Endothelial cell of umbilical vein (primary cell): ENCODE results near the gene ELOVL5. TPM values are rescaled to one million over a fixed set of nuclear protein-coding genes. Genes with fewer than 3 reads are reported as not detected.

Experiments
- BruUV-seq: library from RNA; stranded (reverse); fragments of 400-500 nt; replicated peaks from 2 replicates; lab custom pipeline; 2021; lab: Mats Ljungman, UMichigan
- CTCF ChIA-PET: fragments of 300-600, 350-600 bp; sonication (Branson Sonifier 250); formaldehyde crosslinking; loops from one replicate; lab custom pipeline; 2021; ENCODE audit warnings: antibody characterized with exemption, inconsistent platforms; lab: Charles Lee
- POLR2A ChIA-PET: fragments of 300-600, 350-600 bp; sonication (Branson Sonifier 250); formaldehyde crosslinking; loops from one replicate; lab custom pipeline; 2021; ENCODE audit warnings: antibody characterized with exemption, inconsistent platforms; lab: Charles Lee
- DNase-seq: peaks from one replicate; pipeline ENCODE4 v3.0.0-alpha.2; 2011; ENCODE audit warnings: low read depth, low spot score
- FAIRE-seq: peaks from 2 replicates; lab custom pipeline; 2011; peaks lifted over from hg19 to GRCh38; lab: Jason Lieb, UNC
- H2AFZ ChIP-seq: 2 replicates; pipeline ENCODE4 v1.6.0; 2012; ENCODE audit warnings: low read depth, low read length, control low read depth, inconsistent platforms
- H3K27ac ChIP-seq: 2 replicates; pipeline ENCODE4 v1.5.1; 2011; ENCODE audit warnings: low read depth, mild to moderate bottlenecking, control low read depth, low read length, moderate library complexity; ENCODE audit not compliant: insufficient read depth
- H3K27me3 ChIP-seq, 2 experiments: 2 replicates each; pipeline versions ENCODE4 v1.6.0 to v1.6.1; 2011; ENCODE audit warnings: low read length in 2 of 2, mixed read lengths in 1 of 2; ENCODE audit not compliant: control insufficient read depth in 2 of 2, insufficient read depth in 2 of 2
- H3K36me3 ChIP-seq, 2 experiments: 2 replicates in 1 of 2; 3 replicates in 1 of 2; pipeline ENCODE4 v1.5.1; 2011; ENCODE audit warnings: low read length in 2 of 2, mild to moderate bottlenecking in 1 of 2, moderate library complexity in 1 of 2; ENCODE audit not compliant: control insufficient read depth in 2 of 2, insufficient read depth in 2 of 2; ENCODE audit errors: extremely low read depth in 1 of 2
- H3K4me1 ChIP-seq: 3 replicates; pipeline ENCODE4 v1.5.1; 2011; ENCODE audit warnings: mild to moderate bottlenecking, low read length; ENCODE audit not compliant: control insufficient read depth, insufficient read depth; ENCODE audit errors: extremely low read depth
- H3K4me2 ChIP-seq: 2 replicates; pipeline ENCODE4 v1.6.1; 2011; ENCODE audit warnings: low read length, control low read depth, mixed read lengths; ENCODE audit not compliant: insufficient read depth
- H3K4me3 ChIP-seq, 3 experiments: fragments of 200-600 bp in 1 of 3; sonication (generic), shearing (Covaris generic) in 1 of 3; replicated peaks in 1 of 3; 2 replicates each; pipeline ENCODE4 v1.5.1; 2011 to 2016; ENCODE audit warnings: control low read depth in 3 of 3, low read length in 3 of 3, mild to moderate bottlenecking in 2 of 3, inconsistent platforms in 1 of 3, low read depth in 1 of 3, moderate library complexity in 1 of 3; ENCODE audit not compliant: insufficient read depth in 1 of 3
- H3K79me2 ChIP-seq: 2 replicates; pipeline ENCODE4 v1.6.0; 2012; ENCODE audit warnings: low read length, inconsistent platforms; ENCODE audit not compliant: control insufficient read depth, insufficient read depth
- H3K9ac ChIP-seq: replicated peaks from 2 replicates; pipeline ENCODE3; 2011; ENCODE audit warnings: low read length, control low read depth; ENCODE audit not compliant: insufficient read depth; ENCODE audit errors: extremely low read depth
- H3K9me1 ChIP-seq: replicated peaks from 3 replicates; pipeline ENCODE4 v1.6.0; 2011; ENCODE audit warnings: mild to moderate bottlenecking, low read length; ENCODE audit not compliant: control insufficient read depth, insufficient read depth; ENCODE audit errors: extremely low read depth
- H3K9me3 ChIP-seq: replicated peaks from 2 replicates; pipeline ENCODE4 v1.5.1; 2012; ENCODE audit warnings: low read length, inconsistent platforms; ENCODE audit not compliant: control insufficient read depth, insufficient read depth
- H4K20me1 ChIP-seq: replicated peaks from 2 replicates; pipeline ENCODE3; 2011; ENCODE audit warnings: mild to moderate bottlenecking, low read length; ENCODE audit not compliant: control insufficient read depth, insufficient read depth; ENCODE audit errors: extremely low read depth
- CTCF ChIP-seq, 2 donors: IDR thresholded peaks; 1 replicate in 1 of 2; 2 replicates in 1 of 2; pipeline ENCODE4 v1.5.1; 2011; ENCODE audit warnings: low read length in 2 of 2, mild to moderate bottlenecking in 2 of 2, moderate library complexity in 2 of 2, control low read depth in 1 of 2, inconsistent platforms in 1 of 2, low read depth in 1 of 2; ENCODE audit not compliant: insufficient read depth in 1 of 2; ENCODE audit errors: extremely low read depth in 1 of 2
- EZH2 ChIP-seq: IDR thresholded peaks from 2 replicates; pipeline ENCODE4 v1.6.1; 2012; ENCODE audit warnings: borderline replicate concordance, low read depth, mild to moderate bottlenecking, moderate library complexity, low read length, inconsistent platforms; ENCODE audit not compliant: severe bottlenecking
- FOS ChIP-seq: IDR thresholded peaks from 2 replicates; pipeline ENCODE4 v1.6.1; 2011; ENCODE audit warnings: mild to moderate bottlenecking, low read length, moderate library complexity, borderline replicate concordance; ENCODE audit not compliant: insufficient read depth
- GATA2 ChIP-seq: IDR thresholded peaks from 2 replicates; pipeline ENCODE4 v1.7.0; 2011; ENCODE audit warnings: low read depth, mild to moderate bottlenecking, moderate library complexity, mixed read lengths, low read length; ENCODE audit not compliant: insufficient read length, insufficient read depth
- JUN ChIP-seq: IDR thresholded peaks from 2 replicates; pipeline ENCODE4 v1.6.1; 2011; ENCODE audit warnings: borderline replicate concordance, low read depth; ENCODE audit not compliant: insufficient read length, insufficient read depth
- MYC ChIP-seq: IDR thresholded peaks from one replicate; pipeline ENCODE4 v1.6.1; 2011; ENCODE audit warnings: mild to moderate bottlenecking, low read depth, low read length
- POLR2A ChIP-seq: IDR thresholded peaks from 2 replicates; pipeline ENCODE4 v1.6.1; 2012; ENCODE audit warnings: low read depth, mild to moderate bottlenecking, control low read depth, low read length
- dilution Hi-C: fragments of 300-500 bp; cut with MboI; formaldehyde crosslinking; loops from one replicate; pipeline ENCODE4 v1.15.0; 2019; ENCODE audit warnings: low sequenced_read_pairs; ENCODE audit not compliant: extremely low pct_ligation_motif_present
- intact Hi-C: fragments of 100-400 bp; cut with micrococcal nuclease; formaldehyde crosslinking; loops from one replicate; pipeline ENCODE4 v1.10.0; 2022
- polyA plus RNA-seq, 4 experiments: library from polyadenylated mRNA; depleted of rRNA in 3 of 4; stranded (reverse) in 3 of 4; unstranded in 1 of 4; fragments of >200 nt; gene quantifications; 2 replicates each; pipeline versions ENCODE4 v1.2.1 to v1.2.3, GENCODE V29; 2011 to 2012; ENCODE audit warnings: missing spikeins in 1 of 4
- total RNA-seq: library from RNA; stranded (reverse); gene quantifications from 2 replicates; pipeline ENCODE4 v1.2.3, GENCODE V29; 2021
- TF ChIP-seq, protein P1 (sequence below): IDR thresholded peaks from 2 replicates; pipeline ENCODE4 v1.6.1; 2011; ENCODE audit not compliant: insufficient read depth, insufficient read length

ELOVL5 gene
- total and polyA plus RNA-seq, 2 donors (not counting 3 experiments of a cell fraction or from before 2014, with no cell fraction given), result 85.9 to 140 TPM

- Histone ChIP-seq H3K36me3 (no peaks in the 10 kb centered on the region), H2AFZ (no peak overlapping the region), H3K4me1 (no peaks in the 10 kb centered on the region), H3K27me3 (peaks cover 14 to 34% of the 10 kb centered on the region in 2 experiments), H3K4me2 (no peak overlapping the region), H3K9me1 (no peaks in the 10 kb centered on the region), H3K9me3 (no peaks in the 10 kb centered on the region), H3K79me2 (no peaks in the 10 kb centered on the region), H3K9ac (no peak overlapping the region), H3K4me3 (no peak overlapping the region), H4K20me1 (no peaks in the 10 kb centered on the region), H3K27ac (no peak overlapping the region)
- intact Hi-C loops, result no loop called here
- dilution Hi-C loops, result no loop called here
- POLR2A ChIA-PET, result no interaction called here
- TF ChIP-seq MYC, result no peak
- no peak for TF ChIP-seq POLR2A
- no peak for TF ChIP-seq FOS
- TF ChIP-seq, protein P1, sequence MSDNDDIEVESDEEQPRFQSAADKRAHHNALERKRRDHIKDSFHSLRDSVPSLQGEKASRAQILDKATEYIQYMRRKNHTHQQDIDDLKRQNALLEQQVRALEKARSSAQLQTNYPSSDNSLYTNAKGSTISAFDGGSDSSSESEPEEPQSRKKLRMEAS, result no peak
- no peak for TF ChIP-seq CTCF (IDR thresholded peaks at IDR 0.05; ENCODE audit: extremely low read depth in 1 of 2, insufficient read depth in 1 of 2, low read depth in 1 of 2, low read length in 2 of 2)
- TF ChIP-seq GATA2, result no peak
- no peak for TF ChIP-seq EZH2
- TF ChIP-seq JUN, result no peak
- CTCF ChIA-PET, result interaction anchor here (0.7 kb wide), 1 partner anchor 11 kb away, joined by 3 read pairs; no protein-coding TSS in a partner anchor
- DNase-seq (no peak), FAIRE-seq (no peak)
- BruUV-seq, result no TSS peak
Observed at GRCh38 chr6:53373638-53374037, 24.9 kb upstream of the ELOVL5 start.
